ENCODE measurements around the gene ZSCAN1. TPM values are rescaled to one million over a fixed set of nuclear protein-coding genes. Genes with fewer than 3 reads are reported as not detected.

ZSCAN1 gene
- total and polyA plus RNA-seq, 9 donors = 0.38 to 2.6 (median 0.75) TPM; not detected in 3

- Histone ChIP-seq H3K9me3 (peaks cover 3 to 72% of the 10 kb centered on the region in 2 donors), H3K27ac (no peak overlapping the region), H3K36me3 (peaks cover 8% of the 10 kb centered on the region), H3K27me3 (no peaks in the 10 kb centered on the region), H3K4me1 (ENCODE audit: insufficient read depth) (no peaks in the 10 kb centered on the region), H3K4me3 (no peak overlapping the region)
- peak in 1 of 5 donors; percentile 22 for DNase-seq
- TF ChIP-seq CTCF (IDR thresholded peaks at IDR 0.05) (no peak), EP300 (IDR thresholded peaks at IDR 0.05) (no peak), POLR2A (IDR thresholded peaks at IDR 0.05) (no peak)
- 97 to 99% (median 98%) methylated on average over 65 to 69 of the region's 69 CpGs for WGBS, 3 donors
- intact Hi-C loops (cut with DNase I) = loop anchor here in 1 of 4 donors (5.0 kb wide), 1 partner anchor 92 kb away; no protein-coding TSS in a partner anchor
Observed at GRCh38 chr19:58084596-58085347, 50.9 kb downstream of the ZSCAN1 start.

- no peak overlapping the region for H3K27ac ChIP-seq
- TF ChIP-seq POLR2A (IDR thresholded peaks at IDR 0.05) = no peak
- H3K27me3 ChIP-seq = no peaks in the 10 kb centered on the region
- peaks cover 8% of the 10 kb centered on the region for H3K36me3 ChIP-seq
- peaks cover 3 to 77% of the 10 kb centered on the region in 2 donors for H3K9me3 ChIP-seq
- no peak overlapping the region for H3K4me3 ChIP-seq
- no peaks in the 10 kb centered on the region for H3K4me1 ChIP-seq (ENCODE audit: insufficient read depth)
- no peak for DNase-seq
- intact Hi-C loops (cut with DNase I) = loop anchor here in 1 of 4 donors (5.0 kb wide), 1 partner anchor 93 kb away; no protein-coding TSS in a partner anchor
- WGBS, 3 donors = 92 to 98% (median 96%) methylated on average over 13 to 29 of the region's 29 CpGs
Observed at GRCh38 chr19:58085348-58085875, 51.6 kb downstream of the ZSCAN1 start.

- WGBS, 3 donors = 93 to 95% (median 95%) methylated on average over 23 of the region's 23 CpGs
- Histone ChIP-seq H3K4me1 (ENCODE audit: insufficient read depth) (no peaks in the 10 kb centered on the region), H3K36me3 (peaks cover 8% of the 10 kb centered on the region), H3K27ac (no peak overlapping the region), H3K4me3 (no peak overlapping the region), H3K9me3 (peaks cover 3 to 72% of the 10 kb centered on the region in 2 donors), H3K27me3 (no peaks in the 10 kb centered on the region)
- DNase-seq = no peak
- TF ChIP-seq POLR2A (IDR thresholded peaks at IDR 0.05) (no peak), CTCF (IDR thresholded peaks at IDR 0.05) (no peak), EP300 (IDR thresholded peaks at IDR 0.05) (no peak)
- intact Hi-C loops (cut with DNase I) = loop anchor here in 1 of 4 donors (5.0 kb wide), 1 partner anchor 95 kb away; no protein-coding TSS in a partner anchor
Observed at GRCh38 chr19:58086825-58087710, 53.2 kb downstream of the ZSCAN1 start.

- no peak for DNase-seq
- Histone ChIP-seq H3K4me1 (ENCODE audit: insufficient read depth) (no peaks in the 10 kb centered on the region), H3K27ac (no peak overlapping the region), H3K27me3 (no peaks in the 10 kb centered on the region), H3K9me3 (peaks cover 3 to 63% of the 10 kb centered on the region in 2 donors), H3K36me3 (peaks cover 8% of the 10 kb centered on the region), H3K4me3 (no peak overlapping the region)
- TF ChIP-seq POLR2A (IDR thresholded peaks at IDR 0.05) = no peak
- TF ChIP-seq EP300 (IDR thresholded peaks at IDR 0.05) = no peak
- no peak for TF ChIP-seq CTCF (IDR thresholded peaks at IDR 0.05)
- WGBS, 3 donors = 95 to 98% (median 97%) methylated on average over 13 of the region's 13 CpGs
- intact Hi-C loops (cut with DNase I) = loop anchor here in 1 of 4 donors (5.0 kb wide), 1 partner anchor 96 kb away; no protein-coding TSS in a partner anchor
Observed at GRCh38 chr19:58088521-58089052, 54.8 kb downstream of the ZSCAN1 start.

Measured in ovary (tissue), 9 donors.